Suprapubic skin (tissue), 4 donors: ENCODE measurements around the gene RHBDD1. TPM values are rescaled to one million over a fixed set of nuclear protein-coding genes. Genes with fewer than 3 reads are reported as not detected.

Experiments used
- DNase-seq, 2 donors: peaks; one replicate each; pipeline ENCODE4 v3.0.0-alpha.2; 2019; ENCODE audit warnings: low spot score in 2 of 2
- H3K27ac ChIP-seq: fragments of 200-600 bp; sonication (generic); one replicate; pipeline ENCODE4 v1.5.1; 2019
- H3K27me3 ChIP-seq: fragments of 200-600 bp; sonication (generic); one replicate; pipeline ENCODE4 v1.5.1; 2019
- H3K36me3 ChIP-seq: fragments of 200-600 bp; sonication (generic); one replicate; pipeline ENCODE4 v1.5.1; 2019
- H3K4me1 ChIP-seq: fragments of 200-600 bp; sonication (generic); one replicate; pipeline ENCODE4 v1.5.1; 2019
- H3K4me3 ChIP-seq: fragments of 200-600 bp; sonication (generic); one replicate; pipeline ENCODE4 v1.5.1; 2019; ENCODE audit warnings: mild to moderate bottlenecking
- H3K9me3 ChIP-seq: fragments of 200-600 bp; sonication (generic); one replicate; pipeline ENCODE4 v1.5.1; 2019
- CTCF ChIP-seq, 2 donors: fragments of 200-600 bp in 1 of 2; fragments of 450-650 bp in 1 of 2; sonication (generic) in 1 of 2; IDR thresholded peaks; one replicate each; pipeline ENCODE4 v1.5.1; 2016 to 2019; ENCODE audit warnings: antibody characterized with exemption in 2 of 2, mild to moderate bottlenecking in 1 of 2, moderate library complexity in 1 of 2
- EP300 ChIP-seq: sonication (generic); formaldehyde crosslinking; IDR thresholded peaks from one replicate; pipeline ENCODE4 v1.6.1; 2017; ENCODE audit warnings: antibody characterized with exemption
- POLR2A ChIP-seq, 2 donors: fragments of 450-650 bp; IDR thresholded peaks; one replicate each; pipeline ENCODE4 v1.6.1; 2017; ENCODE audit warnings: antibody characterized with exemption in 2 of 2, mild to moderate bottlenecking in 2 of 2, moderate library complexity in 2 of 2
- POLR2AphosphoS5 ChIP-seq, 3 donors: sonication (generic); formaldehyde crosslinking; IDR thresholded peaks; one replicate each; pipeline ENCODE4 v1.6.1; 2017; ENCODE audit warnings: antibody characterized with exemption in 3 of 3
- WGBS: methylation state at CpG from one replicate; pipeline ENCODE4 v1.1.5; 2018; 5-methylcytosine and 5-hydroxymethylcytosine counted together
- total RNA-seq, 4 donors: library from RNA; depleted of rRNA; stranded (reverse); fragments of >200 nt; gene quantifications; one replicate each; pipeline ENCODE4 v1.1.0, GENCODE V29; 2016

Gene RHBDD1
- total RNA-seq, 4 donors from 2014 or later, result 14.0 to 41.8 (median 20.7) TPM

- Histone ChIP-seq H3K9me3 (no peaks in the 10 kb centered on the region), H3K4me3 (no peak overlapping the region), H3K36me3 (no peaks in the 10 kb centered on the region), H3K27me3 (no peaks in the 10 kb centered on the region), H3K4me1 (no peaks in the 10 kb centered on the region), H3K27ac (no peak overlapping the region)
- no peak for TF ChIP-seq POLR2A (IDR thresholded peaks at IDR 0.05)
- TF ChIP-seq EP300, result no peak
- no peak for TF ChIP-seq POLR2AphosphoS5 (IDR thresholded peaks at IDR 0.05)
- TF ChIP-seq CTCF (IDR thresholded peaks at IDR 0.05), result no peak
- no peak for DNase-seq
- 86% methylated on average over 8 of the region's 8 CpGs for WGBS
These were observed 178.0 kb downstream of the RHBDD1 start for GRCh38 chr2:227013881-227014280.

- no peak for DNase-seq
- WGBS, result 63% methylated on average over 3 of the region's 4 CpGs
These were observed 181.0 kb downstream of the RHBDD1 start for GRCh38 chr2:227016894-227017293.

GRCh38 chr2:227020416-227020815 is 184.6 kb downstream of the RHBDD1 start:
- Histone ChIP-seq H3K4me1 (no peaks in the 10 kb centered on the region), H3K36me3 (no peaks in the 10 kb centered on the region), H3K27me3 (no peaks in the 10 kb centered on the region), H3K9me3 (no peaks in the 10 kb centered on the region), H3K4me3 (no peak overlapping the region), H3K27ac (no peak overlapping the region)
- TF ChIP-seq CTCF (IDR thresholded peaks at IDR 0.05), result no peak
- no peak for TF ChIP-seq POLR2AphosphoS5 (IDR thresholded peaks at IDR 0.05)
- no peak for TF ChIP-seq POLR2A (IDR thresholded peaks at IDR 0.05)
- TF ChIP-seq EP300, result no peak
- no peak for DNase-seq
- 61% methylated on average over 2 of the region's 2 CpGs for WGBS

More at GRCh38 chr2:227016894-227017293, 181.0 kb downstream of the RHBDD1 start:
- Histone ChIP-seq H3K27me3 (no peaks in the 10 kb centered on the region), H3K9me3 (no peaks in the 10 kb centered on the region), H3K27ac (no peak overlapping the region), H3K4me1 (no peaks in the 10 kb centered on the region), H3K4me3 (no peak overlapping the region), H3K36me3 (no peaks in the 10 kb centered on the region)
- TF ChIP-seq CTCF (IDR thresholded peaks at IDR 0.05) (no peak), POLR2AphosphoS5 (IDR thresholded peaks at IDR 0.05) (no peak), EP300 (no peak), POLR2A (IDR thresholded peaks at IDR 0.05) (no peak)

- WGBS, result 64% methylated on average over 3 of the region's 3 CpGs
These were observed 186.8 kb downstream of the RHBDD1 start for GRCh38 chr2:227022608-227023007.

GRCh38 chr2:227025510-227025909 is 189.7 kb downstream of the RHBDD1 start:
- no peak for DNase-seq
- Histone ChIP-seq H3K36me3 (no peaks in the 10 kb centered on the region), H3K9me3 (no peaks in the 10 kb centered on the region), H3K27me3 (no peaks in the 10 kb centered on the region), H3K4me1 (no peaks in the 10 kb centered on the region), H3K27ac (no peak overlapping the region), H3K4me3 (no peak overlapping the region)
- 80% methylated on average over 2 of the region's 2 CpGs for WGBS
- TF ChIP-seq EP300 (no peak), POLR2A (IDR thresholded peaks at IDR 0.05) (no peak), POLR2AphosphoS5 (IDR thresholded peaks at IDR 0.05) (no peak), CTCF (IDR thresholded peaks at IDR 0.05) (no peak)

More at GRCh38 chr2:227022608-227023007, 186.8 kb downstream of the RHBDD1 start:
- DNase-seq, result no peak
- H3K36me3 ChIP-seq, result no peaks in the 10 kb centered on the region
- H3K4me3 ChIP-seq, result no peak overlapping the region
- no peaks in the 10 kb centered on the region for H3K9me3 ChIP-seq
- H3K4me1 ChIP-seq, result no peaks in the 10 kb centered on the region
- H3K27me3 ChIP-seq, result no peaks in the 10 kb centered on the region
- no peak overlapping the region for H3K27ac ChIP-seq
- TF ChIP-seq CTCF (IDR thresholded peaks at IDR 0.05) (no peak), POLR2AphosphoS5 (IDR thresholded peaks at IDR 0.05) (no peak), EP300 (no peak), POLR2A (IDR thresholded peaks at IDR 0.05) (no peak)
